Measurements from ENCODE around the gene WDFY3.

DNA sequence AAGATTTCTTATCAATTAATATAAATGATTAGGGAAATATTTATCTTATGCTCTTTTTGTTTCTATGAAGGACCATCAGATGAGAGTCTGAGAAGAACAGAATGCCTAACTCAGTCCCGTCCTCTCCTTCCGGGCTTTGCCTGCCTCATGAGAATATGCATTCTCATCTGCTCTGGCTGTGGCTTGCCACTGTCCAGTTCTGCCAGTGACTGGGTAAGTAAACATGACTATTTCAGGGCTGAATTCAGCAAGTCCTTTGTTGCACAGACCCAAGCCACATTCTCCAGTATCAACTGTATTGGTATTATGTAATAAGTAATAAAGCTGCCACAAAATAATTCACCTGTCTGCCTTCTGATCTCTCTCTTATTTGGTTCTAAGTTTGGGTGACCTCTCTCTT is 110.7 kb downstream of the WDFY3 start:
- TF ChIP-seq, protein P1, sequence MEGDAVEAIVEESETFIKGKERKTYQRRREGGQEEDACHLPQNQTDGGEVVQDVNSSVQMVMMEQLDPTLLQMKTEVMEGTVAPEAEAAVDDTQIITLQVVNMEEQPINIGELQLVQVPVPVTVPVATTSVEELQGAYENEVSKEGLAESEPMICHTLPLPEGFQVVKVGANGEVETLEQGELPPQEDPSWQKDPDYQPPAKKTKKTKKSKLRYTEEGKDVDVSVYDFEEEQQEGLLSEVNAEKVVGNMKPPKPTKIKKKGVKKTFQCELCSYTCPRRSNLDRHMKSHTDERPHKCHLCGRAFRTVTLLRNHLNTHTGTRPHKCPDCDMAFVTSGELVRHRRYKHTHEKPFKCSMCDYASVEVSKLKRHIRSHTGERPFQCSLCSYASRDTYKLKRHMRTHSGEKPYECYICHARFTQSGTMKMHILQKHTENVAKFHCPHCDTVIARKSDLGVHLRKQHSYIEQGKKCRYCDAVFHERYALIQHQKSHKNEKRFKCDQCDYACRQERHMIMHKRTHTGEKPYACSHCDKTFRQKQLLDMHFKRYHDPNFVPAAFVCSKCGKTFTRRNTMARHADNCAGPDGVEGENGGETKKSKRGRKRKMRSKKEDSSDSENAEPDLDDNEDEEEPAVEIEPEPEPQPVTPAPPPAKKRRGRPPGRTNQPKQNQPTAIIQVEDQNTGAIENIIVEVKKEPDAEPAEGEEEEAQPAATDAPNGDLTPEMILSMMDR (IDR thresholded peaks at IDR 0.05): no peak
- TF ChIP-seq POLR2A (IDR thresholded peaks at IDR 0.05): no peak

Data from stomach (tissue), 4 donors.